GM21825 (cell line): ENCODE data around the gene ZNF714.
"Not testable (repeated sequence)": the region's sequence is repeated elsewhere in the genome, so short reads cannot be mapped to it uniquely, and the experiment has no call there.

Source experiments
- ATAC-seq: cut with Tn5 transposase; IDR thresholded peaks from one replicate; pipeline ENCODE4 v1.9.1; 2021; ENCODE audit warnings: mild to moderate bottlenecking, moderate library complexity; ENCODE audit not compliant: unreplicated experiment

The ZNF714 gene

GRCh38 chr19:21130097-21130775 lies 48.2 kb downstream of the ZNF714 start:
- ATAC-seq: no peak

DNA sequence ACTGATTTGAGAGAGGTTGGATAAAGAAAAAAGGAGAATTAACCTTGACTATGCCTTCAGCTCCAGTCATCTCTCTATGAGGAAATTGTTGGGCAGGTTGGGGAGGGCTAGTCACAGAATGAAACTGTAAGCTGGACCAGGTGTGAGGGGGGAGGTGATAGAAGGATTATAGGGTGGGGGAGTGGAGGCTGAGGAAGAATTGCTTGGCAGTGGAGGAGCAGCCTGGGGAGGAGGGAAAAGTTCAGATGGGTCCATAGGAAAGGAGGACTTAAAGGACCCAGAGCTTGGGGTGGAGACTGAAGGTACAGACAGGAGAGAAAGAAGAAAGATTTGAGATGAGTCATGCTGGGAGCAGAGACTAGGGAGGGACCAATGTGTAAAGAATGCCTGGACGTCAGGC lies 51.6 kb downstream of the ZNF714 start:
- no peak for ATAC-seq

DNA sequence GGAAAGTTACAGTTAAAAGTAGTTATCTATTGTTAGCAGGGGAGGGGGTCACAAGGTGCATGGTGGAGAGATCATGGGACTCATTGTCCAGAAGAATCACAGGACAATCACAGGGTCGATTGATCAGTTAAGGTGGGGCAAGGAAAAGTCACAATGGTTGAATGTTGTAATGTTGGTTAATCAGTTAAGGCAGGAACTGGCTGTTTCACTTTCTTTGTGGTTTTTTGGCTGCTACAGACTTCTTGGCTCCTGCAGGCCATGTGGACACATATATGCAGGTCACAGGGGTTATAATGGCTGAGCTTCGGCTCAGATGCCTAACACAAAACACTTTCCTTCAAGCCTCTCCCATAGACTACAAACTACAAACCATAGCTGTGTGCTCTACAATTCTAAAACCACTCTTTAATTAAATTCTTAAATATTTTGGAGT lies 52.9 kb downstream of the ZNF714 start:
- ATAC-seq: no peak

DNA sequence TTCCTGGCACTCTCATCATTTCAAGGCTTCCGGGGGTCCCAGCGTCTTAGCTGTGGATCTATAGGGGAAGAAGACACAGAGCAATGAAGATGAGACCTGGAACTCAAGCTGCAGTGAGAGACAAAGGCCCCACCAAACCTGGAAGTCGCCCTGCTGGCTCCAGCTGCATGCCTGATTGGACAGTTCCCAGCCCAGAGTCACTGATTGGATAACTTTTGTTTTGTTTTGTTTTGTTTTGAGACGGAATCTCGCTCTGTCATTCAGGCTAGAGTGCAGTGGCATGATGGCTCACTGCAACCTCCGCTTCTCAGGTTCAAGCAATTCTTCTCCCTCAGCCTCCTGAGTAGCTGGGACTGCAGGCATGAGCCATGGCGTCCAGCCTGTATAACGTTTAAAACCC lies 53.4 kb downstream of the ZNF714 start:
- no peak for ATAC-seq

GRCh38 chr19:21138130-21138529 lies 56.1 kb downstream of the ZNF714 start:
- ATAC-seq: no peak

- ATAC-seq: not testable (repeated sequence)
Measured at GRCh38 chr19:21141006-21141405, 59.0 kb downstream of the ZNF714 start.

DNA sequence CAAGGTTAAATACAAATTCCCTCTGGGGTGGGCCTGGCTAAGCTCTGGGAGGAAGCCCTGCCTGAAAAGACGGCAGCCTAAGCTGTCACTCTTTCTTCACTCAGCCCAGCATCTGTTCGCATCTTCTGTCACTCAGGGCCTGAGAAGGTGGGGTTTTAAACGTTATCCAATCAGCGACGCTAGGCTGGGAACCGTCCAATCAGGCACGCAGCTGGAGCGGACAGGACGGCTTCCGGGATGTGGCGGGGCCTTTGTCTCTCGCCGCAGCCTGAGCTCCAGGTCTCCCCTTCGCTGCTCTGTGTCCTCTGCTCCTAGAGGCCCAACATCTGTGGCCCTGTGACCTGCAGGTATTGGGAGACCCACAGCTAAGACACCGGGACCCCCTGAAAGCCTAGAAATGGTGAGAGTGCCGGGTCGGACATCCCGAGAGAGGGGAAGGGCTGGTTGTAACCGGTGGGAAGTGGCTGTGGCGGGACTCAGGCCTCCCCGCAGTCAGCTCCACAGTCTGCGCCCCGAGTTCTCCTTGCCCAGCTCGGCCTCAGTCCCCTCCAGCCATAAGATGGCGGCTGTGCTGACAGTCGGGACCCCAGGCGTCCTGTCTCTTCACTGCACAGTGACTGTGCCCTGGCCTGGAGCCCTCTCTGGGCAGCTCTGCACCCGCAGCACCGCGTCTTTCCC lies 59.9 kb downstream of the ZNF714 start, which contains the start of gene ZNF431:
Gene ZNF431 (plus strand): TSS at position 254 of the 678 bp plus-strand sequence. CDS start 144 bp downstream, at position 398.
- peak; percentile 99 for ATAC-seq

GRCh38 chr19:21143428-21143827 lies 61.4 kb downstream of the ZNF714 start:
- no peak for ATAC-seq

GRCh38 chr19:21143854-21144253 lies 61.9 kb downstream of the ZNF714 start:
- ATAC-seq: no peak

- ATAC-seq: no peak
Measured at GRCh38 chr19:21147540-21147939, 65.5 kb downstream of the ZNF714 start.

- ATAC-seq: no peak
Measured at GRCh38 chr19:21148681-21149080, 66.7 kb downstream of the ZNF714 start.

- ATAC-seq: no peak
Measured at GRCh38 chr19:21149877-21150276, 67.9 kb downstream of the ZNF714 start.

DNA sequence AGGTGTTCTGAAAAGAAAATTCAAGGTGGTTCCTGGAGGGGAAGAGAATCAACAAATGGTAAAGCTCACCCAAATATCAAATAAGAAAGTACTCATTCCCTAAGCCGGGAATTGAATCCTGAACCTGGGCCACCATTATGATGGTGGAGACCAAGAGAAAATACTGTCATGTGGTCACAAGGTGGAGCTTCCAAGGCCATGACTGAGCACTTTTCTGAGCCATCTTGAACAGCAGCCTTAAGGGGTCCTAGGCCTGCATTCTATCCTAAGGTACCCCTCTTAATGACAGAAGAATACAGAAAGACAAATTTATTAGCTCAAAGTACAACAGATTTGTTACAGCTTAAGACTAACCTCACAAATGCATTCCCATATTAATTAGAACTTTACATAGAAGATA lies 69.5 kb downstream of the ZNF714 start:
- ATAC-seq: no peak

DNA sequence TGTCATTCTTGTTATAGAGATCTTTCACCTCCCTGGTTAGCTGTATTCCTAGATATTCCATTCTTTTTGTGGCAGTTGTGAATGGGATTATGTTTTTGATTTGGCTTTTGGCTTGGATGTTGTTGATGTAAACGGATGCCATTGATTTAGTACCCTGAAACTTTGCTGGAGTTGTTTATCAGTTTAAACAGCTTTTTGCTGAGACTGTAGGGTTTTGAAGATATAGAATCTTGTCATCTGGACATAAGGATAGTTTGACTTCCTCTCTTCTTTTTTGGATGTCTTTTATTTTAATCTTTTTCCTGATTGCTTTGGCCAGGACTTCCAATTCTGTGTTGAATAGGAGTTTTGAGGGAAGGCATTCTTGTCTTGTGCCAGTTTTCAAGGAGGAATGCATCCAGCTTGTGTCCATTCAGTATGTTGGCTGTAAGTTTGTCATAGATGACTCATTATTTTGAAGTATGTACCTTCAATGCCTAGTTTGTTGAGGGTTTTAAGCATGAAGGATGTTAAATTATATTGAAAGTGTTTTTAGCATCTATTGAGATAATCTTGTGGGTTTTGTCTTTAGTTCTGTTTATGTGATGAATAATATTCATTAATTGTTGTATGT lies 76.6 kb downstream of the ZNF714 start:
- no peak for ATAC-seq

DNA sequence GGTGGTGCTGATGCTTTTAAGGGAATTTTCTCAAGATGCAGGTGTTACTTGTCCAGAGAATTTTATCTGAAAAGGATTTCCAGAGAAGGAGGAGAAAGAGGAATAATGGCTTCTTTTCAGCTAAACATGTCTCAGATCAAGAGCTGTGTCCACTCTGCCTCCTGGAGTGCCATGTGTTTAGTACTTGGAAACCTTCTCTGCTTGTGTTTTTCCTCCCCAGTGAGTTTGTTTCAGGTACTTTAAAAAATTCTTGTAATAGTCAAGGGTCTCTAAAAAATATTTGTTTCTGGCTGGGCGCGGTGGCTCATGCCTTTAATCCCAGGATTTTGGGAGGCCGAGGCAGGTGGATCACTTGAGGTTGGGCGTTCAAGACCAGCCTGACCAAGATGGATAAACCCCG lies 82.5 kb downstream of the ZNF714 start:
- ATAC-seq: no peak

GRCh38 chr19:21166436-21166835 lies 84.4 kb downstream of the ZNF714 start:
- no peak for ATAC-seq
